ENCODE data around the gene GOLGA6L25.
A peak's percentile ranks its signal among the peaks of the same experiment; 100 is the strongest.
"Not testable (repeated sequence)": the region's sequence is repeated elsewhere in the genome, so short reads cannot be mapped to it uniquely, and the experiment has no call there.

GOLGA6L25 gene, protein sequence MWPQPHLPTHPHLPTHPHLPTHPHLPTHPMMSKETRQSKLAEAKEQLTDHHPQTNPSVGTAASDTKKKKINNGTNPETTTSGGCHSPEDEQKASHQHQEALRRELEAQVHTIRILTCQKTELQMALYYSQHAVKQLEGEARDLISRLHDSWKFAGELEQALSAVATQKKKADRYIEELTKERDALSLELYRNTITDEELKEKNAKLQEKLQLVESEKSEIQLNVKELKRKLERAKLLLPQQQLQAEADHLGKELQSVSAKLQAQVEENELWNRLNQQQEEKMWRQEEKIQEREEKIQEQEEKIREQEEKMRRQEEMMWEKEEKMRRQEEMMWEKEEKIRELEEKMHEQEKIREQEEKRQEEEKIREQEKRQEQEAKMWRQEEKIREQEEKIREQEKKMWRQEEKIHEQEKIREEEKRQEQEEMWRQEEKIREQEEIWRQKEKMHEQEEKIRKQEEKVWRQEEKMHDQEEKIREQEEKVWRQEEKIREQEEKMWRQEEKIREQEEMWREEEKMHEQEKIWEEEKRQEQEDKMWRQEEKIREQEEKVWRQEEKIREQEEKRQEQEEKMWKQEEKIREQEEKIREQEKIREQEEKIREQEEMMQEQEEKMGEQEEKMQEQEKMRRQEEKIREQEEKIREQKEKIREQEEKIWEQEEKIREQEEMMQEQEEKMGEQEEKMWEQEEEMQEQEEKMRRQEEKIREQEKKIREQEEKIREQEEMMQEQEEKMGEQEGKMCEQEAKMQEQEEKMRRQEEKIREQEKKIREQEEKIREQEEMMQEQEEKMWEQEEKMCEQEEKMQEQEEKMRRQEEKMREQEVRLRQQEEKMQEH

DNA sequence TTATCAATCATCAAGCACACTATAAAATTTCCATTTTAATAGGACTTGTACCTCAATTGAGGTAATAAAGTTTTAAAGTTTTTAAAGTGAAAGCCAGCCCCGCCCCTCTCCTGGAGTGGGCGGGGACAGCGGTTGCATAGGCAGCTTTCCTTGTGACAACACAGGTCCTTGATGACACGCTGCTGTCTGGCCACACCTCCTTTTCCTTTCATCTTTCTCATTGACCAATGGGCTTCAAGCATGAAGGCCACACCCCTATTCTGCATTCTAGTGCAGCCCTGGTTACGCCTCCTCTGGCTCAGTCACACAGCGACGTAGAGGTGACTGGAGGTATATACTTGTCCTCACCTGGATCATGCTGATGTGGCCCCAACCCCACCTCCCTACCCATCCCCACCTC lies at the start of gene GOLGA6L25:
GOLGA6L25 (plus strand) TSS at position 301 of the 400 bp plus-strand sequence; CDS start at position 362, 61 bp downstream.
- DNase-seq (ENCODE audit: low read depth in 1 of 2, low spot score in 1 of 2), result not testable (repeated sequence)

DNA sequence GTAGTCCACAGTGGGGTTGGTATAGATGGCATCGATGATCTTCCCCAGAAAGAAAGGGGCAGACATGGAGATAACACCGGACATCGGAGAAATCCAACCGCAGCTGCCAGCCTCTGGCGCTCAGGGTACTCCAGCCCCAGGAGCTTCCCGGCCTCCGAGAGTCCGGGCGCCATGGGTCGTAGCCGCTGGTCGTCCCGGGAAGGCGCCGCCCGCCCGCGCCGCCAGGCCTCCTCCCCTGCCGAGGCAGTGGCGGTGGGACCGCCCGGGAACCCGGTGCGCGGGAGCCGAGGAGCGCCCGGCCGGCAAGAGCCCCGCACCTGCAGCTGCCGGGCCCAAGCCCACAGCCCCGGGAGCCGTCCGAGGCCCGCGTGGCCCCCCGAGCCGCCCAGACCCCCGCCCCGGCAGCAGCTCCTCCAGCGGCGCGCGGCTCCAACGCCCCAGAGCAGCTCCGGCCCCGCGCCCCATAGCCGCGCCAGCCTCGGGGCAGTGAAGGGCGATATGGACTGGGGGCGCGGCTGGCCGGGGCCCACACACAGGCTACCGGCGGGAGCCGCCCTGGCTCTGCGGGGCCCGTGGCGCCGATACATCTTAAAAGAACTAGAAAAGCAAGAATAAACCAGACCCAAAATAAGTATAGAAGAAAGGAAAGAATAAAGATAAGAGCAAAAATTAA lies 45.0 kb upstream of the GOLGA6L25 start:
- DNase-seq (ENCODE audit: low read depth in 1 of 2, low spot score in 1 of 2), result not testable (repeated sequence)

DNA sequence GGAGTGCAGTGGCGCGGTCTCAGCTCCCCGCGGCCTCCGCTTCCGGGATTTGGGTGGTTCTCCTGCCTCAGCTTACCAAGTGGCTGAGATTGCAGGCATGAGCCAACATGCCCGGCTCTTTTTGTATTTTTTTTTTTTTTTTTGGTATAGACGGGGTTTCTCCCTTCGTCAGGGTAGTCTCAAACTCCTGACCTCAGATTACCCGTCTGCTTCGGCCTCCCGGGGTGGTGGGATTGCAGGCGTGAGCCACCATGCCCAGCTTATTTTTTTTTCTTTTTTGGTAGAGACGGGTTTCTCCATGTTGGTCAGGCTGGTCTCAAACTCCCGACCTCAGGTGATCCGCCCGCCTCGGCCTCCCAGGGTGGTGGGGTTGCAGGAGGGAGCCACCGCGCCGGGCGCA lies 39.2 kb upstream of the GOLGA6L25 start:
- not testable (repeated sequence) for DNase-seq (ENCODE audit: low read depth in 1 of 2, low spot score in 1 of 2)

DNA sequence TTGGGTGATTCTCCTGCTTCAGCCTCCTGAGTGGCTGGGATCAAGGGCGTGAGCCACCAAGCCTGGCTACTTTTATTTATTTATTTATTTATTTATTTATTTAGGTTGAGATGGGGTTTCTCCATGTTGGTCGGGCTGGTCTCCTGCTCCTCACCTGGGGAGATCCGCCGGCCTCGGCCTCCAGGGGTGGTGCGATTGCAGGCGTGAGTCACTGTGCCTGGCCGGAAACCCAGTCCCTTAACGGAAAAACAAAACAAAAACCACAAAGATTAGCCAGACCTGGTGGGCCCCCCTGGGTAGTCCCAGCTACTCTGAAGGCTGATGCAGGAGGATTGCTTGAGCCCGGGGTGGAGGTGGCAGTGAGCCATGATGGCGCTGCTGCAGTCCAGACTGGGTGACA lies 38.2 kb upstream of the GOLGA6L25 start:
- not testable (repeated sequence) for DNase-seq (ENCODE audit: low read depth in 1 of 2, low spot score in 1 of 2)

DNA sequence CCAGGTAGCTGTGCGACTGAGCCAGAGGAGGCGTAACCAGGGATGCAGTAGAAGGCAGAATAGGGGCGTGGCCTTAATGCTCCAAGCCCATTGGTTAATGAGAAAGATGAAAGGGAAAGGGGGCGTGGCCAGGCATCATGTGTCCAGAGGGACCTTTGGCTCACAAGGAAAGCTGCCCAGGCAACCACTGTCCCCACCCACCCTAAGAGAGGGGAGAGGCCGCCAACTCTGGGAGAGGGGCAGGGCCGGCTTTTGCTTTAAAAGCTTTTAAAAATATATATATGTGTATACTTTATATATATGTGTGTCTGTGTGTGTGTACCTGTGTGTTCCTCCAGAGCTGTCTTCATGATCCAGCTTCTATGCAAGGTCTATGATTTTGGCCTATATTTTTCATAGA lies 20.4 kb upstream of the GOLGA6L25 start, which contains the start of gene GOLGA8G:
GOLGA8G (minus strand) TSS at position 18 of the 400 bp plus-strand sequence. CDS start 62 bp downstream, outside the sequence.
- DNase-seq (ENCODE audit: low read depth in 1 of 2, low spot score in 1 of 2), result not testable (repeated sequence)

DNA sequence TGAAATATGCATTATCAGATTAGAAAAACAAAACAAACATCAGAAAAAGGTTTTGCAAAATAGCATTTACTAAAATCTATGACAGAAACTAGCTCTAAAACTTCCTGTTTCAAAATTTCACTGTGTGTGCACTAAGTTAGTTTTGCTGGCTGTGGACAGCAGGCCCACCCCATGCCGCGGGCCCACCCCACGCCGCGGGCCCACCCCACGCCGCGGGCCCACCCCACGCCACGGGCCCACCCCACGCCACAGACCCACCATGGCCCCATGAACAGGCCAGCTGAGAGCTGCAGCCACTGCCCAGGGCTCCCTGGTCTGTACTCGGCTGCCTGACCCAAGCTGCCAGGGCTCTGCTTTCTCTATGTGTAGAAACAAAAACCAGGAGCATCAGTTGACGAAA lies 20.0 kb downstream of the GOLGA6L25 start:
- DNase-seq (ENCODE audit: low read depth in 1 of 2, low spot score in 1 of 2), result not testable (repeated sequence)

DNA sequence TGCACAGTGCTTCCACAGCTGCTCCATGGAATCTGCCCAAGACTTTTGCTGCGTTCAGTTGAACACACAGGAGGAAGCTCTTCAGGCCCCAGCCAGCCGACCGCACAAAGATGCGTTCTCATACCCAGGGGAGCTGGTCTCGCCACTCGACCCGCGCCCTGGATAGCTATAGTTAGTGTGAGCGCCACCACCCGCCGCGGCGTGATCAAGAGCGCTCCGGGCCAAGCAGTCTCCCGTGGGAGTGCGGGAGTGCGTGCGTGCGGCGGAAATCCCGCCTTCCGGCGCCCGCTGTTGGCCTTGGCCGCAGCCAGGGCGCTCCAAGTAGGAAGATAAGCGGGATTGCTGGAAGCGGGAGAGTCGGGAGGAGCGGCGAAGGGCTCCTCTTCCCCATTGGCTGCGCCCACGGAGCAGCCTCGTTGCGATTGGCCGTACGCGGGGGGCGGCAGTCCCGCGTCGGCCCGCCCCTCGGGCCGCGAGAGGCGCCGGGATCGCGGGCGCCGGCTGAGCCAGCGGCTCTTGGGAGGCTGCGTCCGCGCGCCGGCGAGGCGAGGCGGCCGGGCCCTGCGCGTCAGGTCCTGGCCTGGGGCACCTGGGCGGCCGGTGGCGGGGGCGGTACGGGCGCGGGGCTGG lies 35.7 kb downstream of the GOLGA6L25 start:
- not testable (repeated sequence) for DNase-seq (ENCODE audit: low read depth in 1 of 2, low spot score in 1 of 2)

DNA sequence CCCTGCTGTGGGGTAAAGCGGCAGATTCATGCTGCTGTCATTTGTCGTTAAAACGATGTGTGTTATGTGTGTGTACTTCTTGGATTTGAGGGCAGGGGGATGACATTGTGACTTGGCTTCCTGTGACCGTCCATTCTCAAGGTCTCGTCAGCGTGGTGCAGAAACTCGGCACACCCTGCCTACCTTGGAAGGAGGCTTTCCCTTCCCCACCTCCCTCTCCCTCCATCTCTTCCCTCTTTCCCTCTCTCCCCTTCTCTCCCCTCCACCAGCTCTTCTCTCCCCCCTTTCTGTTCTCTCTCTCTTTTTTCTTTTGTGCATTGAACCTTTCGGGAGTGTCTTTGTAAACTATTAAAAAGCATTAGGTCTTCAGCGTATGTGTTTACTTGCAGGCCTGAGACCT lies 36.4 kb downstream of the GOLGA6L25 start:
- peak in 1 of 2 donors; percentile 0 for DNase-seq (ENCODE audit: low read depth in 1 of 2, low spot score in 1 of 2)

DNA sequence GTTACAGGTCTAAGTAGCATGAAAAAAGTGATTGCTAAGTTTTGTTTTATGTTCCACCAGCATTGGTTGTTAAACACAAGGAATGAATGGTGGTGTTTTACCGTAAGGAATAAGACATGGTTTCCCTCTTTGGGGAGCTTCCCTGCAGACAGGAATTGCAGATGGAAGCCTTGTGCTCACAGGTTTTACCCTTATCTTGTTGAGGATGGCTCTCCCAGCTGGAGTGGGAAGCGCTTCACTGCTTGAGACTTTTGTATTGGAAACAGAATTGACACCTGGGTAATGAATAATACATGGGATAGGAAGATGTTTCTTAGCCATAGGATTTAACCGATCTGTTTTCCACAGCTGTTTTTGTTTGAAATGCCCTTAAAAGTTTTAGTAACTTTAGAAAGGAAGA lies 39.0 kb downstream of the GOLGA6L25 start:
- DNase-seq (ENCODE audit: low read depth in 1 of 2, low spot score in 1 of 2), result not testable (repeated sequence)

DNA sequence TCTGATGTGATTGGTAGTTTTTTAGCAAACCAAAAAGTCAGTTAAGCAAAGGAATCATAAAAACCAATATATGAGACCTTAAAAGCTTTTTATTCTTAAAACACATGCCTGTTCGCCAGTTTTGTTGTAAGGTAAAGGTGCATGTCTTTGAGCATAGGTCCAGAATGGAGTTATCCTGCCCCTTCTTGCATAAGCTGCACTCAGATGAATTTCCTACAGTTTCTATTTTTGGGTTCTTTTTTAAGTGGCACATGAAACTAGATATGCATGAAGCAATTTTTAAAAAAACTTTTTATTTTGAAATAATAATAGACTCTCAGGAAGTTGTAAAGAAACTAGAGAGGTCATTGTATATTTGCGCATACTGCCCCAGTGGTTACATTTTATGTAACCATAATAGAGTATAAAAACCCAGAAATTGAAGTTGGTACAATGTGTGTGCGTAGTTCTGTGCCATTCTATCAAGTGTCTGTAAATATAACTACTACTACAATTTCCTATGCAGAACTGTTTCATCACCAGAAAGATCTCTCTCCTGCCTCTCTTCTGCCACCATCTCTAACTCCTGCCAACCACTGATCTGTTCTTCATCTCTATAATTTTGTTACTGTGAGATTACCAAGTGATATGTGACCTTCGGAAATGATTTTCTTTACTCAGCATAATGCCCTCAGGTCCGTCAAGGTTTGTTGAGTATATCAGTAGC lies 40.2 kb downstream of the GOLGA6L25 start:
- DNase-seq (ENCODE audit: low read depth in 1 of 2, low spot score in 1 of 2), result not testable (repeated sequence)

DNA sequence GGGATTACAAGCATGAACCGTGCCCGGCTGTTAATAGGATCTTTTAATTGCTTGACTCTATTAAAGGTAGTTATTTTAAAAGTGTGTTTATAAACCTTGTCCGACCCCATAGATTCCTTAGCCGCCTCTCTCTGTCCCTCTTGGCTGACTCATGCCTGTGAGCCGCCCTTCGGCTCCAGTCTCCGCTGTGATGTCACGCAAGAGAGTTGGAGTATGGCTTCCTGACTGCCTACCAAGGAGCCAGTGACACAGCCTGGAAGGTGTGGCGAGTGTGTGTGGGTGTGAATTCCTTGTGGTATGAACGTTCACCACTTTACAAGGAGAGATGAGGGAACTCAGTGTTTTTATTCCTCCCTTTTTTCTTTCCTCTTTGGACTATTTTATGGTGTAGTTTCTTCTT lies 44.1 kb downstream of the GOLGA6L25 start:
- DNase-seq (ENCODE audit: low read depth in 1 of 2, low spot score in 1 of 2), result not testable (repeated sequence)

DNA sequence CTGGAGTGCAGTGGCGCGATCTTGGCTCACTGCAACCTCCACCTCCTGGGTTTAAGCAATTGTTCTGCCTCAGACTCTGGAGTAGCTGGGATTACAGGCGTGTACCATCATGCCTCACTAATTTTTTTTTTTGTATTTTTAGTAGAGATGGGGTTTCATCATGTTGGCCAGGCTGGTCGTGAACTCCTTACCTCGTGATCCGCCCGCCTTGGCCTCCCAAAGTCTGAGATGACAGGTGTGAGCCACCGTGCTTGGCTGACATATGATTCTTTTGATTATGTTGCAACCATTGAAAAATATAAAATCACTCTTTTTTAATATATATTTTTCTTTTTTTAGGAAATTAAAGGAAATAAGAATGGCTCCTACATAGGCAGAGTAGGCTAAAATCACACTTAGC lies 44.8 kb downstream of the GOLGA6L25 start:
- DNase-seq (ENCODE audit: low read depth in 1 of 2, low spot score in 1 of 2), result not testable (repeated sequence)

DNA sequence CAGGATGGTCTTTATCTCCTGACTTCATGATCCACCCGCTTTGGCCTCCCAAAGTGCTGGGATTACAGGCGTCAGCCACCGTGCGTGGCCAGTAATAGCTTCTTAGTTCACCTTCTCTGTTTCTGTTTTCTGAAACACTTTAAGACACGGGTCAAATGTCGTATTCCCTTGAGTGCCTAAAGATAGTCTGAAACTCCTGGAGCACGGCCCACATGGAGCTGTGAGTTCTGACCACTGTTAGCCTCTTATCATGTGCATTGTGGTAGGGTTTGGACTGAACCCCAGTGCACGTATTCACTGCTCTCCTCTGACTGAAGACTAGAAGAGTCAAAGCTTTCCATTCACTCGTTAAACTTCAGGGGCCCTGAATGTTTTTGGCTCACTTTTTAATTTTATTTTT lies 48.8 kb downstream of the GOLGA6L25 start:
- DNase-seq (ENCODE audit: low read depth in 1 of 2, low spot score in 1 of 2), result not testable (repeated sequence)

Data from activated T-helper 1 cell treated with anti-CD3 and anti-CD28 coated beads, Interleukin-2, amount 50 U/mL, for 16 hours (primary cell).